Stomach smooth muscle (tissue), 2 donors: Measurements from ENCODE around the gene KYNU.
"Not testable (repeated sequence)": the region's sequence is repeated elsewhere in the genome, so short reads cannot be mapped to it uniquely, and the experiment has no call there.

Source experiments
- H3K27ac ChIP-seq: one replicate; pipeline ENCODE4 v1.7.0; 2013; ENCODE audit warnings: mild to moderate bottlenecking, low read length, inconsistent platforms
- H3K27me3 ChIP-seq, 2 donors: one replicate each; pipeline ENCODE4 v1.7.0; 2013; ENCODE audit warnings: low read length in 2 of 2; ENCODE audit not compliant: insufficient read depth in 2 of 2, control insufficient read depth in 1 of 2
- H3K36me3 ChIP-seq, 2 donors: one replicate each; pipeline ENCODE4 v1.7.0; 2013; ENCODE audit warnings: low read length in 2 of 2; ENCODE audit not compliant: control insufficient read depth in 2 of 2, insufficient read depth in 2 of 2
- H3K4me1 ChIP-seq: one replicate; pipeline ENCODE4 v1.7.0; 2013; ENCODE audit warnings: low read length; ENCODE audit not compliant: control insufficient read depth, insufficient read depth
- H3K4me3 ChIP-seq, 2 donors: one replicate each; pipeline ENCODE4 v1.7.0; 2013; ENCODE audit warnings: low read length in 2 of 2
- H3K9ac ChIP-seq, 2 donors: one replicate each; pipeline ENCODE4 v1.7.0; 2013; ENCODE audit warnings: low read length in 2 of 2, mild to moderate bottlenecking in 1 of 2
- H3K9me3 ChIP-seq, 2 donors: one replicate each; pipeline ENCODE4 v1.7.0; 2013; ENCODE audit warnings: low read length in 2 of 2; ENCODE audit not compliant: control insufficient read depth in 2 of 2
- donor health status: healthy.
- donor health status: Pancreatic carcinoma.

Gene KYNU

DNA sequence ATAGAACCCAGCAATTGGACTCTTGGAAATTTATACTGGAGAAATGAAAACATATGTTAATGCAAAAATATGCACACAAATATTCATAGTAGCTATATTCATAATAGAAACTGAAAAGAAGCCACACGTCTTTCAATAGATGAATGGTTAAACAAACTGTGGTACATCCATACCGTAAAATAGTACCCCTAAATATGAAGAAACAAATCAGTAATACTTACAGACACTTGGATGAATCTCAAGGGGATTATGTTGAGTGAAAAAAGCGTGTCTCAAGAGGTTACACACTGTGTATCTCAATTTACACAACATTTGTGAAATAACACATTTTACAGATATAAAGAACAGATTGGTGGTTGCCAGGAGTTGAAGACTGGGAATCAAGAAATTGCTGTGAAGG is 190.6 kb downstream of the KYNU start:
- Histone ChIP-seq H3K36me3 (no peaks in the 10 kb centered on the region), H3K27me3 (no peaks in the 10 kb centered on the region), H3K9ac (no peak overlapping the region), H3K4me1 (no peaks in the 10 kb centered on the region), H3K4me3 (no peak overlapping the region), H3K9me3 (no peaks in the 10 kb centered on the region), H3K27ac (no peak overlapping the region)

DNA sequence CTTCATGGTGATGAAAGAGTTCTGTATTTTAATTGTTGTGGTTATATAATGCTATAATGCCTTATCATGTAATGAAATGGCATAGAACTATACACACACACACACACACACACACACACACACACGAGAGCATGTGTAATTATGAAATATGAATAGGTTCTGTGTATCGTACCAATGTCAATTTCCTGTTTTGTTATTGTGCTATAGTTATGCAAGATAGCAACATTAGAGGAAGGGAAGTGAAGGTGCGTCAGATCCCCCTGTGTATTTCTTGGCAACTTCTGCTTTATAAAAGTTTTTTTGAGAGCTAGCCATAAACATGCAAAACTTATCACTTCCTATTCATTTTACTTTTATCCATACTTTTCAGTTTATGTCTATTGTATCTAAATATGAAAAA is 191.0 kb downstream of the KYNU start:
- Histone ChIP-seq H3K9ac (no peak overlapping the region), H3K9me3 (no peaks in the 10 kb centered on the region), H3K36me3 (no peaks in the 10 kb centered on the region), H3K27ac (no peak overlapping the region), H3K4me1 (no peaks in the 10 kb centered on the region), H3K27me3 (no peaks in the 10 kb centered on the region), H3K4me3 (no peak overlapping the region)

DNA sequence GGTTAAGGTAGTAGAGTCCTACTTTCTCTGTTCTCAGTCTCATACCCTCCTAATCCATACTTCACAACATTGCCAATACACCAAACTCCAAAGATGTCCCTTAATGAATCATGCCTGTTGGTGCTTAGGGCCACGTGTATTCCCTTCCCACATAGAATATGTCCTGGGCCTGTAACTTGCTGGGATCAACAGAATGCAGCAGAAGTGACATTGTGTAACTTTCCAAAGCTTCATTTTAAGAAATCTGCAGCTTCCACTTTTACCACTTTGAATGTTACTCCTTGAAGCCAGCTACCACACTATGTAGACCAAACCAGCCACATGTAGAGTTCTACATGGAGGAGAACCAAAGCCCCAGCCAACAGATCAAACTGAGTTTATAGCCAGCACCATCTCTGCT is 193.2 kb downstream of the KYNU start:
- Histone ChIP-seq H3K4me1 (no peaks in the 10 kb centered on the region), H3K4me3 (no peak overlapping the region), H3K27me3 (no peaks in the 10 kb centered on the region), H3K9me3 (no peaks in the 10 kb centered on the region), H3K27ac (no peak overlapping the region), H3K9ac (no peak overlapping the region), H3K36me3 (no peaks in the 10 kb centered on the region)

DNA sequence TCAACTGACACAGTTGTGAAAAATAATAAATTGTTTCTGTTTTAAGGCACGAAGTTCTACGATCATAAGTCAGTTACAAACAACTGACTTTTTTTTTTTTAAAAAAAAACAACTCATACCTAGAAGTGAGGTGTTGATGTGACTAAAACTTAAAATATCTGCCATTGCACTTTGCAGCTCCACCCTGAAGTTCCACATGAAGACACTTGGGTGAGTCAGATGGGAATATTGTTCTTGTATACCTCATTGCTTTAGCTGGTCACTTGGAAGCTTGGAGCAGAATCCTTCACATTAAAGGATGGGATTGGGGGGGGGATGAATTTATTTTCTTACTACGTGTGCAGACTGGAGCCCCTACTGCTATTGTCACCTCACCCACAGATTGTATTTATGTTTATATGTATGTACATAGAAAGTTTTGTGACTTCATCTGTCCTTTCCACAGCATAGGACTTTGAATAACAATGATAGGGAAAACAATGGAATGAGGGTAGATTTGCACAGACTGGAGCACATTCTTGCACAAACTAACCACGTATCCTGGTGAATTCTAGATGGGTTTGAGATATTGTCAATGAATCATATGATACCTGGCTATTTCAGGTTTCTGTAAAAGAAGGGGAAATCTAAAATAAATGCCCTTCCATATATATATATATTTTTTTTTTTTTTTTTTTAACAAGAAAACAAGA is 193.9 kb downstream of the KYNU start:
- no peak overlapping the region for H3K4me3 ChIP-seq
- no peaks in the 10 kb centered on the region for H3K27me3 ChIP-seq
- no peak overlapping the region for H3K9ac ChIP-seq
- no peak overlapping the region for H3K27ac ChIP-seq
- no peaks in the 10 kb centered on the region for H3K4me1 ChIP-seq
- no peaks in the 10 kb centered on the region for H3K36me3 ChIP-seq
- H3K9me3 ChIP-seq = no peaks in the 10 kb centered on the region

GRCh38 chr2:143074913-143075312 is 197.4 kb downstream of the KYNU start:
- H3K4me1 ChIP-seq, H3K4me3 ChIP-seq, H3K36me3 ChIP-seq, H3K27me3 ChIP-seq, H3K9ac ChIP-seq, H3K27ac ChIP-seq, H3K9me3 ChIP-seq: not testable (repeated sequence)

- no peaks in the 10 kb centered on the region for H3K9me3 ChIP-seq
- no peaks in the 10 kb centered on the region for H3K36me3 ChIP-seq
- no peaks in the 10 kb centered on the region for H3K4me1 ChIP-seq
- H3K9ac ChIP-seq = no peak overlapping the region
- no peak overlapping the region for H3K27ac ChIP-seq
- H3K4me3 ChIP-seq = no peak overlapping the region
- no peaks in the 10 kb centered on the region for H3K27me3 ChIP-seq
Observed at GRCh38 chr2:143075711-143076110, 198.2 kb downstream of the KYNU start.

- Histone ChIP-seq H3K9ac (no peak overlapping the region), H3K4me3 (no peak overlapping the region), H3K27me3 (no peaks in the 10 kb centered on the region), H3K4me1 (no peaks in the 10 kb centered on the region), H3K27ac (no peak overlapping the region), H3K36me3 (no peaks in the 10 kb centered on the region), H3K9me3 (no peaks in the 10 kb centered on the region)
Observed at GRCh38 chr2:143078104-143078503, 200.6 kb downstream of the KYNU start.

GRCh38 chr2:143081616-143082015 is 204.2 kb downstream of the KYNU start:
- H3K27me3 ChIP-seq = no peaks in the 10 kb centered on the region
- H3K4me3 ChIP-seq = no peak overlapping the region
- H3K36me3 ChIP-seq = no peaks in the 10 kb centered on the region
- H3K9me3 ChIP-seq = no peaks in the 10 kb centered on the region
- H3K9ac ChIP-seq = no peak overlapping the region
- no peaks in the 10 kb centered on the region for H3K4me1 ChIP-seq
- H3K27ac ChIP-seq = no peak overlapping the region

DNA sequence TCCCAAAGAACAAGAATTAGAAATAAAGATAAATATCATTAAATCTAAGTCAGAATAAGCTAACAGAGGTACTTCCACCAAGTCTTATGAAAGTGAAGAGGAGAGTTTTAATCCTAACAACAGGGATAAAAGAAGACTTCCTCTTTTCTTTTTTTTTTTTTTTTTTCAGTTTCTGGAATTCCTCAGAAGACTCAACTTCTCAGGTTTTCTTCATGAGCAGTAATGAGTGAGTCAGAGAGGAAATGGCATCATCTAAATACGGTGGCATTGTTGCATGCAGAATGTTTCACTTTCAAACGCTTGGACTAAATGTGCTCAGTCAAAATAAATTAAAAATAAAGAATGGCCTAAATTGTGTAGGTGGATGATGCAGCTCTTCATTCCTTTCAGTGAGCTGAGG is 206.2 kb downstream of the KYNU start:
- H3K4me3 ChIP-seq = no peak overlapping the region
- H3K27me3 ChIP-seq = no peaks in the 10 kb centered on the region
- no peaks in the 10 kb centered on the region for H3K9me3 ChIP-seq
- no peak overlapping the region for H3K9ac ChIP-seq
- no peaks in the 10 kb centered on the region for H3K36me3 ChIP-seq
- H3K4me1 ChIP-seq = no peaks in the 10 kb centered on the region
- no peak overlapping the region for H3K27ac ChIP-seq

GRCh38 chr2:143084462-143084861 is 207.0 kb downstream of the KYNU start:
- Histone ChIP-seq H3K9ac (no peak overlapping the region), H3K4me3 (no peak overlapping the region), H3K27ac (no peak overlapping the region), H3K4me1 (no peaks in the 10 kb centered on the region), H3K36me3 (no peaks in the 10 kb centered on the region), H3K9me3 (no peaks in the 10 kb centered on the region), H3K27me3 (no peaks in the 10 kb centered on the region)

DNA sequence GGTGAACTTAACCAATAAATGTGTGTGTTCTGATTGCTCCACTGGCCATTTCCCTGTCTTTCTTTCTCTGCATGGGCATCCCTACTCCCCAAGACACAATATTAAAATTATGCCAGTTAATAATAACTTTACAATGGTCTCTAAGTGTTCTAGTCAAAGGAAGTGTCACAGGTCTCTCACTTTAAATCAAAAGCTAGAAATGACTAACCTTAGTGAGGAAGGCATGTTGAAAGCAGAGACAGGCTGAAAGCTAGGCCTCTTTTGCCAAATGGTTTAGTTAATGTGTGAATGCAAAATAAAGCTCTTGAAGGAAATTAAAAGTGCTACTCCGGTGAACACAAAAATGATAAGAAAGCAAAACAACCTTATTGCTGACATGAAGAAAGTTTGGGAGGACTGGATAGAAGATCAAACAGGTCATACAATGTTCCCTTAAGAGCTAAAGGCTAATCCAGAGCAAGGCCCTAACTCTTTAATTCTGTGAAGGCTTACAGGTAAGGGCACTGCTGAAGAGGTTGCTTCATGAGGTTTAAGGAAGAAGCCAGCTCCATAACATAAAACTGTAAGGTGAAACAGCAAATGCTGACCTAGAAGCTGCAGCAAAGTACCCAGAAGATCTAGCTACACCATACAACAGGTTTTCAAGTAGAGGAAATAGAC is 207.8 kb downstream of the KYNU start:
- Histone ChIP-seq H3K4me1 (no peaks in the 10 kb centered on the region), H3K4me3 (no peak overlapping the region), H3K9ac (no peak overlapping the region), H3K27me3 (no peaks in the 10 kb centered on the region), H3K9me3 (no peaks in the 10 kb centered on the region), H3K36me3 (no peaks in the 10 kb centered on the region), H3K27ac (no peak overlapping the region)
